B cell (primary cell): ENCODE results near the gene AMPH. TPM values are rescaled to one million over a fixed set of nuclear protein-coding genes. Genes with fewer than 3 reads are reported as not detected.

Experiments
- ATAC-seq: fragments of 200-7000 bp; cut with Tn5 transposase; one replicate; pipeline ENCODE4 v1.10.0; 2021; ENCODE audit warnings: low read depth, mild to moderate bottlenecking, moderate number of reproducible peaks, moderate library complexity
- CTCF ChIA-PET: fragments of 350-600 bp; sonication (Branson Sonifier 250); formaldehyde crosslinking; loops from one replicate; lab custom pipeline; 2021; ENCODE audit warnings: antibody characterized with exemption, inconsistent platforms; lab: Charles Lee
- POLR2A ChIA-PET: fragments of 350-600 bp; sonication (Branson Sonifier 250); formaldehyde crosslinking; loops from one replicate; lab custom pipeline; 2021; ENCODE audit warnings: antibody characterized with exemption; lab: Charles Lee
- DNase-seq: peaks from one replicate; pipeline ENCODE4 v3.0.0; 2013
- H2AFZ ChIP-seq: 2 replicates; pipeline ENCODE4 v1.6.1; 2012; ENCODE audit warnings: mild to moderate bottlenecking, low read depth, low read length; ENCODE audit not compliant: insufficient read depth, poor library complexity, severe bottlenecking
- H3K27ac ChIP-seq, 2 donors: 1 replicate in 1 of 2; 2 replicates in 1 of 2; pipeline ENCODE4 v1.5.1; 2012 to 2013; ENCODE audit warnings: low read length in 2 of 2, mild to moderate bottlenecking in 2 of 2, moderate library complexity in 1 of 2
- H3K27me3 ChIP-seq, 4 experiments: fragments of 200-600 bp in 1 of 4; sonication (generic) in 1 of 4; replicated peaks in 1 of 4; 1 replicate in 2 of 4; 2 replicates in 2 of 4; pipeline versions ENCODE4 v1.6.1 to v1.7.0; 2013 to 2016; ENCODE audit warnings: low read length in 3 of 4, mild to moderate bottlenecking in 2 of 4, mixed read lengths in 1 of 4, moderate library complexity in 1 of 4; ENCODE audit not compliant: insufficient read depth in 4 of 4, control insufficient read depth in 3 of 4; ENCODE audit errors: control extremely low read depth in 1 of 4
- H3K36me3 ChIP-seq, 2 experiments: replicated peaks in 1 of 2; 1 replicate in 1 of 2; 2 replicates in 1 of 2; pipeline versions ENCODE4 v1.6.1 to v1.7.1; 2013; ENCODE audit warnings: low read length in 1 of 2; ENCODE audit not compliant: insufficient read depth in 2 of 2, control insufficient read depth in 1 of 2; ENCODE audit errors: control extremely low read depth in 1 of 2, extremely low read depth in 1 of 2
- H3K4me1 ChIP-seq, 2 donors: fragments of 200-600 bp in 1 of 2; sonication (generic) in 1 of 2; 1 replicate in 1 of 2; 2 replicates in 1 of 2; pipeline versions ENCODE4 v1.5.1 to v1.6.1; 2013 to 2017; ENCODE audit warnings: low read length in 2 of 2; ENCODE audit not compliant: control insufficient read depth in 2 of 2, insufficient read depth in 2 of 2
- H3K4me2 ChIP-seq: replicated peaks from 2 replicates; pipeline ENCODE3; 2012; ENCODE audit warnings: mild to moderate bottlenecking, low read depth, low read length; ENCODE audit not compliant: poor library complexity, severe bottlenecking
- H3K4me3 ChIP-seq, 5 experiments: fragments of 200-600 bp in 1 of 5; sonication (generic) in 1 of 5; 1 replicate in 3 of 5; 2 replicates in 2 of 5; pipeline versions ENCODE4 v1.5.1 to v1.7.0; 2011 to 2016; ENCODE audit warnings: low read length in 4 of 5, mild to moderate bottlenecking in 4 of 5, low read depth in 2 of 5, control low read depth in 1 of 5, moderate library complexity in 1 of 5; ENCODE audit not compliant: insufficient read depth in 1 of 5; ENCODE audit errors: control extremely low read depth in 1 of 5, extremely low read depth in 1 of 5
- H3K79me2 ChIP-seq: fragments of 200-600 bp; sonication (generic); one replicate; pipeline ENCODE4 v1.6.0; 2016; ENCODE audit warnings: low read length; ENCODE audit not compliant: control insufficient read depth, insufficient read depth
- H3K9ac ChIP-seq: fragments of 200-600 bp; sonication (generic); 2 replicates; pipeline ENCODE4 v1.6.1; 2017; ENCODE audit warnings: mild to moderate bottlenecking, low read length, moderate library complexity
- H3K9me3 ChIP-seq, 3 donors: one replicate each; pipeline versions ENCODE4 v1.6.1 to v1.7.1; 2013; ENCODE audit warnings: low read length in 2 of 3; ENCODE audit not compliant: control insufficient read depth in 2 of 3, insufficient read depth in 1 of 3; ENCODE audit errors: control extremely low read depth in 1 of 3
- H4K20me1 ChIP-seq: 2 replicates; pipeline ENCODE4 v1.6.0; 2012; ENCODE audit warnings: mild to moderate bottlenecking, low read length; ENCODE audit not compliant: insufficient read depth, control insufficient read depth, poor library complexity, severe bottlenecking
- H3K27ac Mint-ChIP-seq: one replicate; pipeline ENCODE4 v1.8.0; 2021; ENCODE audit warnings: mixed read lengths
- H3K27me3 Mint-ChIP-seq: one replicate; pipeline ENCODE4 v1.8.0; 2021; ENCODE audit warnings: mixed read lengths
- H3K4me1 Mint-ChIP-seq: one replicate; pipeline ENCODE4 v1.8.0; 2021; ENCODE audit warnings: mixed read lengths
- H3K4me3 Mint-ChIP-seq: one replicate; pipeline ENCODE4 v1.8.0; 2021; ENCODE audit warnings: mixed read lengths
- H3K9me3 Mint-ChIP-seq: one replicate; pipeline ENCODE4 v1.8.0; 2022; ENCODE audit warnings: mixed read lengths; ENCODE audit not compliant: insufficient read depth
- EZH2 ChIP-seq: IDR thresholded peaks from 2 replicates; pipeline ENCODE4 v1.6.1; 2012; ENCODE audit warnings: borderline replicate concordance, low read depth, mild to moderate bottlenecking, moderate library complexity, low read length; ENCODE audit not compliant: insufficient read depth, poor library complexity, severe bottlenecking
- WGBS: methylation state at CpG from one replicate; pipeline ENCODE4 v1.1.5; 2013; ENCODE audit warnings: missing lambda C conversion rate; ENCODE audit not compliant: insufficient coverage; 5-methylcytosine and 5-hydroxymethylcytosine counted together
- intact Hi-C: fragments of 100-400 bp; cut with micrococcal nuclease; formaldehyde crosslinking; loops from one replicate; pipeline ENCODE4 v1.10.0; 2022
- polyA plus RNA-seq: library from polyadenylated mRNA; depleted of rRNA; stranded (reverse); fragments of >200 nt; gene quantifications from 2 replicates; pipeline ENCODE4 v1.2.3, GENCODE V29; 2012
- total RNA-seq, 2 donors: library from RNA; stranded (reverse); fragments of 120-200 nt in 1 of 2; gene quantifications; 1 replicate in 1 of 2; 2 replicates in 1 of 2; pipeline versions ENCODE4 v1.2.3 to v1.2.4, GENCODE V29; 2013 to 2022
- TF ChIP-seq, protein P1 (sequence below): fragments of 200-600 bp; IDR thresholded peaks from one replicate; pipeline ENCODE4 v1.8.0; 2022; ENCODE audit warnings: antibody characterized with exemption, mild to moderate bottlenecking

Gene AMPH
- total and polyA plus RNA-seq, 2 donors (not counting 1 experiment from before 2014, with no cell fraction given), result not detected

DNA sequence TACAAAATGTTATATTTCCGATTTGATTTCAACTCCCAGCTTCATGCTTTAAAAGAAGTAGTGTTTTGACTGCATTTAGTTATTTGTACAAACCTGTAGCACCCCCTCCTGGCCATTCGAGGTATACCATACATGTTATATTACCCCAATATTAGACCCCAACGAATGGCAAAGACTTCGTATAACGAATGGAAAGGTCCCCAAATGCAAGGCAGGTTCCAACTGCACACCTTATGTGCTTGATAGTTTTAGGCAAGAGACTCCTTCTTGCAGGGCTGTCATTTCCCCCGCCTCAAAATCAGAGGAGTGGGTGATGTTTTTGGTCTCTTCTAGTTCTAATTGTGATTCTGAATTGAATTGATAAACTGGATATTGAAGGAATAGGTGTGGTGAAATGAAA lies 256.7 kb downstream of the AMPH start:
- no peak overlapping the region for H2AFZ ChIP-seq
- no peak overlapping the region for H3K4me2 ChIP-seq
- ATAC-seq, result peak; percentile 63
- Mint-ChIP-seq H3K9me3 (no peaks in the 10 kb centered on the region), H3K4me3 (no peak overlapping the region), H3K4me1 (peaks cover 6% of the 10 kb centered on the region), H3K27ac (no peak overlapping the region), H3K27me3 (no peaks in the 10 kb centered on the region)
- no peak overlapping the region for H3K9ac ChIP-seq
- no peaks in the 10 kb centered on the region for H4K20me1 ChIP-seq
- ChIA-PET POLR2A (no interaction called here), CTCF (interaction anchor here (0.7 to 3.6 kb wide), 24 partner anchors 8 to 297 kb away, joined by 3 to 25 read pairs (median 4); no protein-coding TSS in a partner anchor)
- intact Hi-C loops, result loop anchor here (1.0 kb wide), 2 partner anchors 159 to 267 kb away; no protein-coding TSS in a partner anchor
- H3K4me1 ChIP-seq, result peaks cover 2 to 9% of the 10 kb centered on the region in 2 donors
- peak; percentile 72 for DNase-seq
- H3K27me3 ChIP-seq, result no peaks in the 10 kb centered on the region
- H3K9me3 ChIP-seq, result no peaks in the 10 kb centered on the region
- 51% methylated on average over 2 of the region's 6 CpGs for WGBS
- H3K4me3 ChIP-seq, result no peak overlapping the region
- TF ChIP-seq EZH2, result no peak
- TF ChIP-seq, protein P1, sequence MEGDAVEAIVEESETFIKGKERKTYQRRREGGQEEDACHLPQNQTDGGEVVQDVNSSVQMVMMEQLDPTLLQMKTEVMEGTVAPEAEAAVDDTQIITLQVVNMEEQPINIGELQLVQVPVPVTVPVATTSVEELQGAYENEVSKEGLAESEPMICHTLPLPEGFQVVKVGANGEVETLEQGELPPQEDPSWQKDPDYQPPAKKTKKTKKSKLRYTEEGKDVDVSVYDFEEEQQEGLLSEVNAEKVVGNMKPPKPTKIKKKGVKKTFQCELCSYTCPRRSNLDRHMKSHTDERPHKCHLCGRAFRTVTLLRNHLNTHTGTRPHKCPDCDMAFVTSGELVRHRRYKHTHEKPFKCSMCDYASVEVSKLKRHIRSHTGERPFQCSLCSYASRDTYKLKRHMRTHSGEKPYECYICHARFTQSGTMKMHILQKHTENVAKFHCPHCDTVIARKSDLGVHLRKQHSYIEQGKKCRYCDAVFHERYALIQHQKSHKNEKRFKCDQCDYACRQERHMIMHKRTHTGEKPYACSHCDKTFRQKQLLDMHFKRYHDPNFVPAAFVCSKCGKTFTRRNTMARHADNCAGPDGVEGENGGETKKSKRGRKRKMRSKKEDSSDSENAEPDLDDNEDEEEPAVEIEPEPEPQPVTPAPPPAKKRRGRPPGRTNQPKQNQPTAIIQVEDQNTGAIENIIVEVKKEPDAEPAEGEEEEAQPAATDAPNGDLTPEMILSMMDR, result peak; percentile 96
- H3K36me3 ChIP-seq, result peaks cover 0 to 5% of the 10 kb centered on the region in 2 experiments
- no peak overlapping the region for H3K27ac ChIP-seq
- H3K79me2 ChIP-seq, result no peaks in the 10 kb centered on the region

DNA sequence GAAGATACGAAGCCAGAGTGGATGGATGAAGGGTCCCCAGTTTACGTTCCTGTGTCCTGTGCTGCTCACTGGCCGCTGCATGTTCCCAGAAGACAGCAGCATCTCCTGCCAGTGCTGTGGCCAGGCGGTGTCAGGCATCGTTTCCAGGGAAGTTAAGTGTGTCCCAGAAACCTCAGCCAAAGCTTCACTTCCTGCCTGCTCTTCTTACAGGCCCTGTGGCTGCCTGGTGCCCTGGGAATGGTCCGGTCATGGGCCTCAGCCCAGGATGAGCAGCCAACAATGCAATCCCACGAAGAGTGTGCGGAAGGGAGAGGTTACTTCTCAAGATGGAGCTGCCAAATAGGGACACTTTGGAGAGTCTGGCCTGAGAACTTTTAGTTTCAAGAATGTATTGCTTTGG lies 258.0 kb downstream of the AMPH start:
- H3K9ac ChIP-seq, result no peak overlapping the region
- H3K4me3 Mint-ChIP-seq, result no peak overlapping the region
- TF ChIP-seq, protein P1, result no peak
- TF ChIP-seq EZH2, result no peak
- no peaks in the 10 kb centered on the region for H3K9me3 Mint-ChIP-seq
- no peaks in the 10 kb centered on the region for H3K27me3 ChIP-seq
- no peaks in the 10 kb centered on the region for H3K9me3 ChIP-seq
- H3K4me1 Mint-ChIP-seq, result peaks cover 10% of the 10 kb centered on the region
- ChIA-PET POLR2A (no interaction called here), CTCF (interaction anchor here (0.6 to 3.1 kb wide), 9 partner anchors 11 to 268 kb away, joined by 3 to 25 read pairs (median 4); no protein-coding TSS in a partner anchor)
- no peak overlapping the region for H3K4me3 ChIP-seq
- DNase-seq, result no peak
- WGBS, result 93% methylated on average over 8 of the region's 8 CpGs
- peaks cover 0 to 5% of the 10 kb centered on the region in 2 experiments for H3K36me3 ChIP-seq
- ATAC-seq, result no peak
- no peaks in the 10 kb centered on the region for H3K27me3 Mint-ChIP-seq
- no peak overlapping the region for H3K27ac Mint-ChIP-seq
- peaks cover 7 to 14% of the 10 kb centered on the region in 2 donors for H3K4me1 ChIP-seq
- no peak overlapping the region for H3K4me2 ChIP-seq
- no peak overlapping the region for H2AFZ ChIP-seq
- H3K27ac ChIP-seq, result no peak overlapping the region
- intact Hi-C loops, result no loop called here
- no peaks in the 10 kb centered on the region for H3K79me2 ChIP-seq
- no peaks in the 10 kb centered on the region for H4K20me1 ChIP-seq
